ENCODE results near the gene GSTA5. TPM values are rescaled to one million over a fixed set of nuclear protein-coding genes. Genes with fewer than 3 reads are reported as not detected.
"Not testable (repeated sequence)": the region's sequence is repeated elsewhere in the genome, so short reads cannot be mapped to it uniquely, and the experiment has no call there.

GSTA5 gene
- total RNA-seq, 4 donors from 2014 or later, result not detected

DNA sequence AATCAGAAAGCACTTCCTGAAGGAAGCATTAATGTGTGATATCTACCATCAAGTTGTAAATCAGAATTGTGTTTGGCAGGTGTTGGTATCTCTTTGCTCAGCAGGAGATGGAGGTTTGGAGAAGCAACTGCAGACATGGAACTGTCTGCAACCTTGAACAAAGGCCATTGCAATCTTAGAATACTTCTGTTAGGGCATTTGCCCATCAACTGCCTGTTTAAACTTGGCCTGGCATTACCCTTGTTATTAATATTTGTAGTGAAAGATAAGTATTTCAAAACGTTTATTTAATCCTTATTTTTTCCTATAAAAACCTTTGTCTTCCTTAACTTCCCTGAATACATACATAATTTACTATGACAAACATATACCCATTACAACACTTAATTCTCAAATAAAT, 14.1 kb downstream of the GSTA5 start:
- no peaks in the 10 kb centered on the region for H3K4me1 ChIP-seq
- no peak overlapping the region for H3K4me3 ChIP-seq
- H3K36me3 ChIP-seq, result no peaks in the 10 kb centered on the region
- WGBS, 2 donors, result 12 to 20% methylated on average over 1 of the region's 1 CpG
- H3K27ac ChIP-seq, result no peak overlapping the region
- no peak for DNase-seq
- H3K27me3 ChIP-seq, result no peaks in the 10 kb centered on the region
- peaks cover 0 to 5% (median 0%) of the 10 kb centered on the region in 3 donors for H3K9me3 ChIP-seq
- intact Hi-C loops (cut with DNase I), result no loop called here
- TF ChIP-seq, protein P1, sequence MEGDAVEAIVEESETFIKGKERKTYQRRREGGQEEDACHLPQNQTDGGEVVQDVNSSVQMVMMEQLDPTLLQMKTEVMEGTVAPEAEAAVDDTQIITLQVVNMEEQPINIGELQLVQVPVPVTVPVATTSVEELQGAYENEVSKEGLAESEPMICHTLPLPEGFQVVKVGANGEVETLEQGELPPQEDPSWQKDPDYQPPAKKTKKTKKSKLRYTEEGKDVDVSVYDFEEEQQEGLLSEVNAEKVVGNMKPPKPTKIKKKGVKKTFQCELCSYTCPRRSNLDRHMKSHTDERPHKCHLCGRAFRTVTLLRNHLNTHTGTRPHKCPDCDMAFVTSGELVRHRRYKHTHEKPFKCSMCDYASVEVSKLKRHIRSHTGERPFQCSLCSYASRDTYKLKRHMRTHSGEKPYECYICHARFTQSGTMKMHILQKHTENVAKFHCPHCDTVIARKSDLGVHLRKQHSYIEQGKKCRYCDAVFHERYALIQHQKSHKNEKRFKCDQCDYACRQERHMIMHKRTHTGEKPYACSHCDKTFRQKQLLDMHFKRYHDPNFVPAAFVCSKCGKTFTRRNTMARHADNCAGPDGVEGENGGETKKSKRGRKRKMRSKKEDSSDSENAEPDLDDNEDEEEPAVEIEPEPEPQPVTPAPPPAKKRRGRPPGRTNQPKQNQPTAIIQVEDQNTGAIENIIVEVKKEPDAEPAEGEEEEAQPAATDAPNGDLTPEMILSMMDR (IDR thresholded peaks at IDR 0.05), result no peak
- TF ChIP-seq POLR2A (IDR thresholded peaks at IDR 0.05), result no peak

DNA sequence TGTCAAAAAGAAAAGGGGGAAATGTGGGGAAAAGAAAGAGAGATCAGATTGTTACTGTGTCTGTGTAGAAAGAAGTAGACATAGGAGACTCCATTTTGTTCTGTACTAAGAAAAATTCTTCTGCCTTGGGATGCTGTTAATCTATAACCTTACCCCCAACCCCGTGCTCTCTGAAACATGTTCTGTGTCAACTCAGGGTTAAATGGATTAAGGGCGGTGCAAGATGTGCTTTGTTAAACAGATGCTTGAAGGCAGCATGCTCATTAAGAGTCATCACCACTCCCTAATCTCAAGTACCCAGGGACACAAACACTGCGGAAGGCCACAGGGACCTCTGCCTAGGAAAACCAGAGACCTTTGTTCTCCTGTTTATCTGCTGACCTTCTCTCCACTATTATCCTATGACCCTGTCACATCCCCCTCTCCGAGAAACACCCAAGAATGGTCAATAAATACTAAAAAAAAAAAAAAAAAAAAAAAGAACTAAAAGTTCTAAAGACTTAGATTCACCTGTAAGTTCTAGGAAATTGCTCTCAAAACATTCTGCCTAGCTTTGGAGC, 14.6 kb downstream of the GSTA5 start:
- H3K27ac ChIP-seq; H3K36me3 ChIP-seq; H3K9me3 ChIP-seq; H3K4me1 ChIP-seq; DNase-seq; intact Hi-C loops (cut with DNase I); H3K27me3 ChIP-seq; H3K4me3 ChIP-seq: not testable (repeated sequence)
- 33 to 58% methylated on average over 1 to 4 of the region's 4 CpGs for WGBS, 2 donors

DNA sequence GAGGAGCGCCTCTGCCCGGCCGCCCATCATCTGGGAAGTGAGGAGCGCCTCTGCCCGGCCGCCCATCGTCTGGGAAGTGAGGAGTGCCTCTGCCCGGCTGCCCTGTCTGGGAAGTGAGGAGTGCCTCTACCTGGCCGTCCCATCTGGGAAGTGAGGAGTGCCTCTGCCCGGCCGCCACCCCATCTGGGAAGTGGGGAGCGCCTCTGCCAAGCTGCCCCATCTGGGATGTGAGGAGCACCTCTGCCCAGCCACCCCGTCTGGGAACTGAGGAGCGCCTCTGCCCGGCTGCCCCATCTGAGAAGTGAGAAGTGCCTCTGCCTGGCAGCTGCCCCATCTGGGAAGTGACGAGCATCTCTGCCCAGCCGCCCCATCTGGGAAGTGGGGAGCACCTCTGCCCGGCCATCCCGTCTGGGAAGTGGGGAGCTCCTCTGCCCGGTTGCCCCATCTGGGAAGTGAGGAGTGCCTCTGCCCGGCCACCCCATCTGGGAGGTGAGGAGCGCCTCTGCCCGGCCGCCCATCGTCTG, 15.3 kb downstream of the GSTA5 start:
- intact Hi-C loops (cut with DNase I); H3K27me3 ChIP-seq; H3K27ac ChIP-seq; H3K4me1 ChIP-seq; H3K4me3 ChIP-seq; H3K36me3 ChIP-seq; H3K9me3 ChIP-seq; DNase-seq: not testable (repeated sequence)
- WGBS, 2 donors, result 100% methylated on average over 1 of the region's 25 CpGs; no CpG with 5 or more reads in 1 of the 2 donors

DNA sequence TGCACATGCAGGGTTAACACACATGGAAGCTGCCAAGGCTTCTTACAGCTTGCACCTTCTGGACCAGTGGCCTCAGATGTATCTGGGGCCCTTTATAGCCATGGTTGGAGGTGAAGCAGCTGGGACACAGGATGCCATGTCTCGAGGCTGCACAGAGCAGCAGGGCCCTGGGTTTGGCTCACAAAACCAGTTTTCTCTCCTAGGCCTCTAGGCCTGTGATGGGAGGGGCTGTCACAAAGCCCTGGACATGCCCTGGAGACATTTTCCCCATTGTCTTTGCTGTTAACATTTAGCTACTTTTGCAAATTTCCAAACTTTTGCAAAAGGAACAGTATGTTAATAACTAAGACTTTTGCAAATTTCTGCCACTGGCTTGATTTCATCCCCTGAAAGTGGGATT, 18.8 kb downstream of the GSTA5 start:
- Histone ChIP-seq H3K4me3 (no peak overlapping the region), H3K27me3 (no peaks in the 10 kb centered on the region), H3K4me1 (no peaks in the 10 kb centered on the region), H3K27ac (no peak overlapping the region), H3K9me3 (peaks cover 0 to 5% (median 0%) of the 10 kb centered on the region in 3 donors), H3K36me3 (no peaks in the 10 kb centered on the region)
- WGBS, 2 donors, result no CpG with 5 or more reads among the region's 1 CpG
- no peak for DNase-seq
- TF ChIP-seq, protein P1 (IDR thresholded peaks at IDR 0.05), result no peak
- TF ChIP-seq POLR2A (IDR thresholded peaks at IDR 0.05), result no peak
- intact Hi-C loops (cut with DNase I), result no loop called here

DNA sequence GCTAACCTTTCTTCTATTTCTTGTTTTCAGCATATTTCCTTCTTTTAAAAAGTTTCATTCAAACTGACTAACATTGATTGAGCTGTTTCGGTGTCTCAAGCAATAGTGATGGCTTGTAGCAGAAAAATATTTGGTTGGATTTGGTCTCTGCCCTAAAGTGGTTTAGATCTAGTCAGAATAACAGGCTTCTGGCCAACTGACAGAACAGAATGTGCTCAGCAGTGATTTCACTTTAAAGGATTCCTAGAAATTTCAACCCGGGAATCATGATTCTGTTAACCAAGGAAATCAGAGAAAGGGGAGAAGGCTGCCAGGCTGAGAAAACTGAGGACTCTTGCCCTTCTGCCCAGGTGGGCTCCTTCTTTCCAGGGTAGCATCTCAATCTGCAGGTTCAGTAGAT, 20.4 kb downstream of the GSTA5 start:
- intact Hi-C loops (cut with DNase I), result no loop called here
- DNase-seq, result no peak
- H3K9me3 ChIP-seq, result peaks cover 0 to 5% (median 0%) of the 10 kb centered on the region in 3 donors
- WGBS, 2 donors, result 59 to 61% methylated on average over 2 of the region's 2 CpGs
- no peak overlapping the region for H3K27ac ChIP-seq
- H3K36me3 ChIP-seq, result no peaks in the 10 kb centered on the region
- no peaks in the 10 kb centered on the region for H3K27me3 ChIP-seq
- H3K4me3 ChIP-seq, result no peak overlapping the region
- TF ChIP-seq, protein P1 (IDR thresholded peaks at IDR 0.05), result no peak
- no peak for TF ChIP-seq POLR2A (IDR thresholded peaks at IDR 0.05)
- H3K4me1 ChIP-seq, result peaks cover 0 to 5% (median 0%) of the 10 kb centered on the region in 3 donors

DNA sequence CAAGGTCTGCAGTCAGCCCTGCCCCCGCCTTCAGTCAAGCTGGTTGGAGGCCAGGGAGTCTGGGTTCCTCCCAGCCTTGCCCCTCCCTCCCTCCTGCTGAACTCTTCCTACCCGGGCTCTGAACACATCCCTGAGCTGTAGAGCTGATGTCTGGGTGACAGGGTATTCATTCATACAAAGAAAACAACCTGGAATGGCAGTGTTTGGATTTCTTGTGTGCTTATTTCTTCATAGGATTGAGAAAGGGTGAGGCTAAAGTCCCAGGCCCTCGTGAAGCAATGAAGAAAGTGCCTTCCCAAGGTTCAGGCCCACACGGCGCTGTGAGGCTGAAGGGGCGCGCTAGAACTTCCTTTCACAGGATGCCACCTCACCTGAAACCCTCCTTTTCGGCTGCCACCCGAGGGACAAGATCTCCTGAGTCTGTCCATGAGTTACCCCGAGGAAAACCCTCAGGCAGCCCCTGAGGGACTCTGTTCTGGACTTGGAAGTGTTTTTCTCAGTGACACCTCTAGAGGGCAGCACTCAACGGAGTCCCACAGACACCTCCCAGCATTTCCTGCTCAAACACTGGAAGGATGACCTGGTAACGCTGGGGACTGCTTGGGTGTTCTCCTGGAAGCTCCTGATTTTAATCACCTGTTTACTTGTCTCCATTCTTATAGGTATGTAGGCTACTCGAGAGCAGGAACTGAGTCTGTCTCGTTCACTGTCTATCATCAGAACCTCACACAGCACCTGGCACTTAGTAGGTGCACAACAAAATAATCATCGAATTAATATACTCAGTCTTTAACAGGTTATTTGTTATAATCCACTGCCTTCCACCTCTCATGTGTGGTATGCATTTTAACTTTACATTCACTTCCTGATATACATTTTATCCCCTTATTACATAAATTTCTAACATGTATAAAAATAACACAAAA, 25.2 kb downstream of the GSTA5 start:
- intact Hi-C loops (cut with DNase I), result loop anchor here (10.0 kb wide), 1 partner anchor 239 kb away; no protein-coding TSS in a partner anchor
- H3K4me3 ChIP-seq, result no peak overlapping the region
- DNase-seq, result no peak
- peaks cover 0 to 7% (median 0%) of the 10 kb centered on the region in 3 donors for H3K4me1 ChIP-seq
- no peaks in the 10 kb centered on the region for H3K9me3 ChIP-seq
- TF ChIP-seq POLR2A (IDR thresholded peaks at IDR 0.05), result no peak
- TF ChIP-seq, protein P1 (IDR thresholded peaks at IDR 0.05), result peak in 5 of 6 experiments; percentile 56 to 69 (median 60)
- 21 to 36% methylated on average over 9 to 15 of the region's 15 CpGs for WGBS, 2 donors
- no peaks in the 10 kb centered on the region for H3K27me3 ChIP-seq
- H3K36me3 ChIP-seq, result no peaks in the 10 kb centered on the region
- no peak overlapping the region for H3K27ac ChIP-seq

DNA sequence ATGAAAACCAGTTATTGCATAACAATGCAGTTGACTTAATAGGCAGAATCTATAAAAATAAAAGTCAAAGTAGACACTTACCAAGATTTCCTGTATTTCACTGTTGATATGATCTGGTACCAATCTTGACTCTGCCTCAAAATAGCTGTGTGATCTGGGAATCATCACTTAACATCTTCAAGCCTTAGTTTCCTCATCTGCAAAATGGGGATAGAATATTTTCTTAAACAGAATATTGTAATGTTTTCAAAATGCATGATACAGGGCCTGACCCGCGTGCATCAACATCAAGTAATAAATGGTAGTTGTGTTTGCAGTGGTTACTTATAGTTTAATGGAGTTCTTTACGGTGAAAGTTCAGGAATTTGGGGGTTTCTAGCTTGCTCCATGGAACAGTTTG, 26.1 kb downstream of the GSTA5 start:
- H3K4me3 ChIP-seq, H3K27me3 ChIP-seq, H3K27ac ChIP-seq, DNase-seq, H3K4me1 ChIP-seq, H3K36me3 ChIP-seq, H3K9me3 ChIP-seq: not testable (repeated sequence)
- 57 to 66% methylated on average over 3 of the region's 3 CpGs for WGBS, 2 donors
- intact Hi-C loops (cut with DNase I), result loop anchor here (10.0 kb wide), 1 partner anchor 240 kb away; no protein-coding TSS in a partner anchor

DNA sequence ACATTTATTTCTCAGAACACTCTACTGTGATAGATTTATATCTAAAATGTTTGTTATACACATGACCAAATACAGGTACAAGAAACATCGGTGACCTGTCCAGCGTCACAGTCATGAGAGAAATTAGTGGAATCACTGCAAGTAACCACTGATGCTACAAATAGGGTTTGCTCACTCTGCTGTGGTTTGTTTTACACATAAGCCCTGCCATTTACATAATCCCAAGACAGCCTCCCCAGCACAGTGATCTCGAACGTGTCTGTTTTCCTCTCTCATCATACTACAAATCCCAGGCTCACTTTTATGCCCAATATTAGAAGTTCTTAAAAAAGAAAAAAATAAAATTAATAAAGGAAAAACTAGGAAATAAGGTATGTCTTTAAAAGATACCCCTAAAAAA, 30.8 kb downstream of the GSTA5 start:
- H3K9me3 ChIP-seq, H3K27ac ChIP-seq, DNase-seq, H3K27me3 ChIP-seq, H3K36me3 ChIP-seq, H3K4me3 ChIP-seq, H3K4me1 ChIP-seq: not testable (repeated sequence)
- intact Hi-C loops (cut with DNase I), result loop anchor here (10.0 kb wide), 1 partner anchor 245 kb away; no protein-coding TSS in a partner anchor
- 75 to 83% methylated on average over 4 of the region's 4 CpGs for WGBS, 2 donors
